Hepatocyte (in vitro differentiated cells): Measurements from ENCODE around the gene MRPL2. TPM values are rescaled to one million over a fixed set of nuclear protein-coding genes. Genes with fewer than 3 reads are reported as not detected.

Source experiments
- DNase-seq: peaks from one replicate; pipeline ENCODE4 v3.0.0-alpha.2; 2016; ENCODE audit warnings: low spot score
- H2AFZ ChIP-seq: fragments of 200-600 bp; sonication (generic); 2 replicates; pipeline ENCODE4 v1.6.0; 2016; ENCODE audit warnings: antibody characterized with exemption, mild to moderate bottlenecking
- H3K27ac ChIP-seq: fragments of 200-600 bp; sonication (generic); 2 replicates; pipeline ENCODE4 v1.5.1; 2016; ENCODE audit warnings: mild to moderate bottlenecking
- H3K27me3 ChIP-seq: fragments of 200-600 bp; sonication (generic); 2 replicates; pipeline ENCODE4 v1.6.1; 2016
- H3K36me3 ChIP-seq: fragments of 200-600 bp; sonication (generic); replicated peaks from 2 replicates; pipeline ENCODE4 v1.5.1; 2016; ENCODE audit warnings: low read depth; ENCODE audit not compliant: insufficient read depth
- H3K4me1 ChIP-seq: fragments of 200-600 bp; sonication (generic); 2 replicates; pipeline ENCODE4 v1.5.1; 2016; ENCODE audit warnings: mild to moderate bottlenecking, moderate library complexity; ENCODE audit not compliant: insufficient read depth
- H3K4me2 ChIP-seq: fragments of 200-600 bp; sonication (generic); 2 replicates; pipeline ENCODE4 v1.6.0; 2016
- H3K4me3 ChIP-seq: fragments of 200-600 bp; sonication (generic); 2 replicates; pipeline ENCODE4 v1.5.1; 2016; ENCODE audit warnings: mild to moderate bottlenecking
- H3K79me2 ChIP-seq: fragments of 200-600 bp; sonication (generic); 2 replicates; pipeline ENCODE4 v1.6.0; 2017; ENCODE audit warnings: mild to moderate bottlenecking
- H3K9me2 ChIP-seq: fragments of 200-600 bp; sonication (generic); replicated peaks from 2 replicates; pipeline ENCODE4 v1.6.0; 2017; ENCODE audit warnings: mild to moderate bottlenecking; ENCODE audit not compliant: insufficient read depth
- H3K9me3 ChIP-seq: fragments of 200-600 bp; sonication (generic); 2 replicates; pipeline ENCODE4 v1.5.1; 2016; ENCODE audit warnings: low read depth, mild to moderate bottlenecking
- H4K20me1 ChIP-seq: fragments of 200-600 bp; sonication (generic); 2 replicates; pipeline ENCODE4 v1.6.0; 2016; ENCODE audit warnings: mild to moderate bottlenecking; ENCODE audit not compliant: insufficient read depth, poor library complexity, severe bottlenecking
- EZH2 ChIP-seq: fragments of 200-600 bp; sonication (generic); IDR thresholded peaks from 2 replicates; pipeline ENCODE4 v1.6.1; 2016; ENCODE audit warnings: antibody characterized with exemption, mild to moderate bottlenecking, borderline replicate concordance
- EZH2phosphoT487 ChIP-seq: fragments of 200-600 bp; sonication (generic); IDR thresholded peaks from one replicate; pipeline ENCODE4 v1.6.1; 2018; ENCODE audit warnings: antibody characterized with exemption, mild to moderate bottlenecking, low read depth, moderate library complexity; ENCODE audit not compliant: unreplicated experiment, severe bottlenecking
- WGBS: methylation state at CpG from one replicate; pipeline ENCODE4 v1.1.6; 2016; ENCODE audit warnings: low lambda C conversion rate; ENCODE audit errors: missing lambda C conversion rate; 5-methylcytosine and 5-hydroxymethylcytosine counted together
- polyA plus RNA-seq: library from polyadenylated mRNA; unstranded; fragments of >200 nt; fragmentation: Nextera tagmentation; extraction: Ambion mirVana; gene quantifications from 2 replicates; pipeline ENCODE4 v1.2.1, GENCODE V29; 2016
- total RNA-seq: library from RNA; depleted of rRNA; stranded (reverse); fragments of >200 nt; gene quantifications from 2 replicates; pipeline ENCODE4 v1.2.3, GENCODE V29; 2014
- TF ChIP-seq, protein P1 (sequence below): fragments of 200-600 bp; sonication (generic); IDR thresholded peaks from 2 replicates; pipeline ENCODE4 v1.5.1; 2016; ENCODE audit warnings: antibody characterized with exemption, mild to moderate bottlenecking; ENCODE audit not compliant: poor library complexity

The MRPL2 gene
- total RNA-seq: 24.7 and 28.8 TPM in 2 replicates
- 68.4 and 81.8 TPM in 2 replicates for polyA plus RNA-seq

DNA sequence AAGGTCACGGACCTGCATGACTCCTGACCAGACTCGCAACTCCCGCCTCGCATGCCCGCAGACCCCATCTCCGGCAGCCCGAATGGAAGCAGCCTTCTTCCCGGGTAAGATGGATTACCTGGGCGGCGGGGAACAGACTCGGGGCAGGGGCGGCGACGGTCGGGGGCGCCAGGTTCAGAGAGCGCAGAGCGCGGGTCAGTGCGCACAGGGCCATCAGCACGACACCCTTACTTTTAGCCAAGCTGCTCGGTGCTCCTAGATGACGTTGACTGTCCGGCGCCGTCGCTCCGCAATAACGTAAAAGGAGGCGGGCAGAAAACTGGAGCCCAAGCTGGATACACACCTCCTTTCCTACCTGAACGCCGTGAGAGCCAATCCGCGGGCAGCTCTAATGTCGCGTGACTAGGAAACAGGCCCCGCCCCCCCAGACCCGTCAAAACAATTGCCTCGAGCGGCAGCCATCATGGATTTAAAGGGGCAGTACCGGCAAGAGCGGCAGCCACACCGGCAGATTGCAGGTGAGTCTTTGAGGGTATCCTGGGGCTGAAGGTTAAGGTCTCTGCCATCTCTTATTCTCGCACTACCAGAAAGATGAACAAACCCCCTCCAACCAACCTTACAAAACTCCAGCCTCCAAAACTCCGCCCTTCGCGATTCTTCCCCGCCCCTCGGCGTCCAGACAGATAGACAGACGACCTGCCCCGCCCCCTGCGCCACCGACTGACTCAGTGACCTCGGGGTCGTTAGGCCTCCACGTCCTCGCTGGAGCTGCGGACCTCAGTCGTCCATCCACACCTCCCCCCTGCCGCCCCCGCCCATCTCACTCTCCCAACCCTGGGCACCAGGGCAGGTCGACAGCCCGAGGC lies at the start of gene MRPL2, which contains the start of gene KLC4:
Gene MRPL2 (minus strand): TSS at position 267 of the 866 bp plus-strand sequence. CDS start 53 bp downstream, at position 214.
Gene KLC4 (plus strand): TSS at position 464 of the 866 bp plus-strand sequence. CDS start 1,705 bp downstream, outside the sequence.
- Histone ChIP-seq H3K4me2 (peak within 1 kb of the TSS; percentile 89), H3K4me3 (peak within 1 kb of the TSS; percentile 67), H3K4me1 (peaks cover 10% of the 10 kb centered on the region), H3K27me3 (no peaks in the 10 kb centered on the region), H3K9me3 (no peaks in the 10 kb centered on the region), H3K36me3 (no peaks in the 10 kb centered on the region), H3K79me2 (peaks cover 64% of the 10 kb centered on the region), H2AFZ (peak within 1 kb of the TSS; percentile 27), H3K9me2 (no peaks in the 10 kb centered on the region), H4K20me1 (no peaks in the 10 kb centered on the region), H3K27ac (peak within 1 kb of the TSS; percentile 98)
- TF ChIP-seq EZH2phosphoT487 (no peak), EZH2 (no peak)
- TF ChIP-seq, protein P1, sequence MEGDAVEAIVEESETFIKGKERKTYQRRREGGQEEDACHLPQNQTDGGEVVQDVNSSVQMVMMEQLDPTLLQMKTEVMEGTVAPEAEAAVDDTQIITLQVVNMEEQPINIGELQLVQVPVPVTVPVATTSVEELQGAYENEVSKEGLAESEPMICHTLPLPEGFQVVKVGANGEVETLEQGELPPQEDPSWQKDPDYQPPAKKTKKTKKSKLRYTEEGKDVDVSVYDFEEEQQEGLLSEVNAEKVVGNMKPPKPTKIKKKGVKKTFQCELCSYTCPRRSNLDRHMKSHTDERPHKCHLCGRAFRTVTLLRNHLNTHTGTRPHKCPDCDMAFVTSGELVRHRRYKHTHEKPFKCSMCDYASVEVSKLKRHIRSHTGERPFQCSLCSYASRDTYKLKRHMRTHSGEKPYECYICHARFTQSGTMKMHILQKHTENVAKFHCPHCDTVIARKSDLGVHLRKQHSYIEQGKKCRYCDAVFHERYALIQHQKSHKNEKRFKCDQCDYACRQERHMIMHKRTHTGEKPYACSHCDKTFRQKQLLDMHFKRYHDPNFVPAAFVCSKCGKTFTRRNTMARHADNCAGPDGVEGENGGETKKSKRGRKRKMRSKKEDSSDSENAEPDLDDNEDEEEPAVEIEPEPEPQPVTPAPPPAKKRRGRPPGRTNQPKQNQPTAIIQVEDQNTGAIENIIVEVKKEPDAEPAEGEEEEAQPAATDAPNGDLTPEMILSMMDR: no peak
- peak; percentile 99 for DNase-seq
- under 1% methylated on average over 53 of the region's 64 CpGs for WGBS

DNA sequence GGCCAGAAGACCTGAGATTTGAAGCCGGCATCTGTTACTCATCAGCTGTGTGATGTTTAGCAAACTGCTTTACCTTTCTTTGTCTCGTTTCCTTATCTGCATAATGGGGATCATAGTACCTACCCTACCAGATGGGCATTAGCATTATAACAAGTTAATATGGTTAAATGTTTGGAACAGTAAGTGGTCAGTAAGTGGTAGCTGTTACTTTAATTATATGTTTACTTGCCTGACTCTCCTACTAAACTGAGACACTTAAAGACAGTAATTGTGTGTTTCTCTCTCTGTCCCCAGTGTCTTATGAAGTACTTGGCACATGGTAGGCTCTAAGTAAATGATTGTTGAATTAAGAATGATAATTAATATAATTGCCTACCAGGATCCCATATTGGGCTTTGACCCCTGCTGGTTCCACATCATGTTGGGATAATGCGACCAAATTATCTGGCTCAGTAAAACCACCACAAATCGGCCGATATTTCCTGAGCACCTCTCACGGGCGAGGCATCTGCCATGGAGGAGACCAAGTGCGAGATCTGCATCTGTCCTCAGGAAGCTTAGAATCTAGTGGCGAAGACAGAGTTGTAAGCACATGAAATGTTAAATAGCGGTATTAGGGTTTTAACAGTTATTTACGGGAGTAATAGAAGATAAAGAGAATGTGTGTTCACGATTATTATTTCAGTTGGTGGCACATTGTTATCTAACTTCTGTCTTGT lies 48.3 kb upstream of the MRPL2 start:
- WGBS: 89% methylated on average over 12 of the region's 12 CpGs
- Histone ChIP-seq H3K4me1 (no peaks in the 10 kb centered on the region), H3K9me3 (no peaks in the 10 kb centered on the region), H3K27ac (no peak overlapping the region), H4K20me1 (peaks cover 3% of the 10 kb centered on the region), H3K27me3 (no peaks in the 10 kb centered on the region), H3K79me2 (peaks cover 96% of the 10 kb centered on the region), H3K9me2 (no peaks in the 10 kb centered on the region), H3K4me3 (no peak overlapping the region), H3K36me3 (no peaks in the 10 kb centered on the region), H2AFZ (no peak overlapping the region), H3K4me2 (no peak overlapping the region)
- TF ChIP-seq EZH2phosphoT487 (no peak), EZH2 (no peak)
- TF ChIP-seq, protein P1: no peak
- no peak for DNase-seq

DNA sequence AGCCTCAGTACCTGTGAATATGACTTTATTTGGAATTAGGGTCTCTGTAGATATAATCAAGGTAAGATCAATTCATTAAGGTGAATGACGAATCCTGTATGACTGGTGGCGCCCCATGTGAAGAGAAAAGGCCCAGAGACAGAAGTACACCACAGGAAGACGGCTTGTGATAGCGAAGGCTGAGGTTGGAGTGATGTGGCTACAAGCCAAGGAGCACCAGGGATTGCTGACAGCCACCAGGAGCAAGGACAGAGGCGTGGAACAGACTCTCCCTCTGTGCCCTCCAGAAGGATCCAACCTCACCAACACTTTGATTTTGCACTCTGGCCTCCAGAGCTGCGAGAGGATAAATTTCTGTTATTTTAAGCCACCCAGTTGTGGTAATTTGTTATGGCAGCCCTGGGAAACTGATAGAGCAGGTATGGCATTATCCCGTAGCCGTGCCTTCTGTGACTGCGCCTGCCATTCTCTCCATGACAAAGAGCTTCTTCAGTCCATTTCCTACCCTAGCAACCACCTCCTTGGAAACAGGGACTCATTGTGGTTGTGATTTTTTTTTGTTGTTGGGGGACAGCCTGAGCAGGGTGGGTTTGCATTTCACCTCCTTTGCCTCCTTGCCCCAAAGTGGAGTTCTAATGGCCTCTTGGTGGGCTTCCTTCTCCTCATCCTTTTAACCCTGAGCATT lies 46.4 kb upstream of the MRPL2 start:
- Histone ChIP-seq H3K27me3 (no peaks in the 10 kb centered on the region), H2AFZ (no peak overlapping the region), H3K4me1 (no peaks in the 10 kb centered on the region), H3K4me3 (no peak overlapping the region), H3K79me2 (peaks cover 96% of the 10 kb centered on the region), H4K20me1 (peaks cover 3% of the 10 kb centered on the region), H3K4me2 (no peak overlapping the region), H3K9me2 (no peaks in the 10 kb centered on the region), H3K27ac (no peak overlapping the region), H3K9me3 (no peaks in the 10 kb centered on the region), H3K36me3 (no peaks in the 10 kb centered on the region)
- TF ChIP-seq EZH2phosphoT487 (no peak), EZH2 (no peak)
- TF ChIP-seq, protein P1: no peak
- WGBS: 95% methylated on average over 9 of the region's 9 CpGs
- no peak for DNase-seq
